Measurements from ENCODE around the gene KIAA0513. TPM values are rescaled to one million over a fixed set of nuclear protein-coding genes. Genes with fewer than 3 reads are reported as not detected.

KIAA0513 gene
- total and polyA plus RNA-seq, 2 donors (not counting 3 experiments of a cell fraction or from before 2014, with no cell fraction given): 1.8 to 4.3 TPM

GRCh38 chr16:85081038-85081437 is 53.4 kb downstream of the KIAA0513 start:
- TF ChIP-seq MYC (IDR thresholded peaks at IDR 0.05; ENCODE audit: low read depth, low read length) (no peak), CTCF (IDR thresholded peaks at IDR 0.05; ENCODE audit: extremely low read depth in 1 of 2, insufficient read depth in 1 of 2, low read depth in 1 of 2, low read length in 2 of 2) (no peak), POLR2AphosphoS5 (IDR thresholded peaks at IDR 0.05; ENCODE audit: insufficient read depth, low read depth, low read length) (no peak), FOS (IDR thresholded peaks at IDR 0.05; ENCODE audit: borderline replicate concordance, insufficient read depth, low read length) (no peak), MAX (IDR thresholded peaks at IDR 0.05; ENCODE audit: insufficient read depth, insufficient read length) (no peak), GATA2 (IDR thresholded peaks at IDR 0.05; ENCODE audit: insufficient read depth, insufficient read length, low read depth, low read length) (no peak), POLR2A (IDR thresholded peaks at IDR 0.05; ENCODE audit: low read depth, low read length) (no peak), EZH2 (IDR thresholded peaks at IDR 0.05; ENCODE audit: borderline replicate concordance, low read depth, low read length, severe bottlenecking) (no peak), JUN (IDR thresholded peaks at IDR 0.05; ENCODE audit: borderline replicate concordance, insufficient read depth, insufficient read length, low read depth) (no peak)
- H3K4me2 ChIP-seq (ENCODE audit: insufficient read depth, low read length): no peak overlapping the region
- H3K4me3 ChIP-seq (replicated peaks in 1 of 3; ENCODE audit: insufficient read depth in 1 of 3, low read depth in 1 of 3, low read length in 3 of 3): no peak overlapping the region
- intact Hi-C loops (cut with micrococcal nuclease): loop anchor here (10.0 kb wide), 1 partner anchor 326 kb away; no protein-coding TSS in a partner anchor
- H3K4me1 ChIP-seq (ENCODE audit: control insufficient read depth, extremely low read depth, insufficient read depth, low read length): no peaks in the 10 kb centered on the region
- no TSS peak for BruUV-seq (replicated peaks)
- H3K27ac ChIP-seq (ENCODE audit: insufficient read depth, low read depth, low read length): no peak overlapping the region
- ChIA-PET CTCF (no interaction called here), POLR2A (no interaction called here)
- no peak overlapping the region for H2AFZ ChIP-seq (ENCODE audit: low read depth, low read length)
- FAIRE-seq: no peak
- H4K20me1 ChIP-seq (replicated peaks; ENCODE audit: control insufficient read depth, extremely low read depth, insufficient read depth, low read length): no peaks in the 10 kb centered on the region
- H3K9me1 ChIP-seq (replicated peaks; ENCODE audit: control insufficient read depth, extremely low read depth, insufficient read depth, low read length): no peaks in the 10 kb centered on the region
- DNase-seq (ENCODE audit: low read depth, low spot score): no peak
- no peaks in the 10 kb centered on the region for H3K79me2 ChIP-seq (ENCODE audit: control insufficient read depth, insufficient read depth, low read length)
- peaks cover 4 to 7% of the 10 kb centered on the region in 2 experiments for H3K27me3 ChIP-seq (ENCODE audit: control insufficient read depth in 2 of 2, insufficient read depth in 2 of 2, low read length in 2 of 2)
- no peaks in the 10 kb centered on the region for H3K36me3 ChIP-seq (ENCODE audit: control insufficient read depth in 2 of 2, extremely low read depth in 1 of 2, insufficient read depth in 2 of 2, low read length in 2 of 2)
- no peaks in the 10 kb centered on the region for H3K9me3 ChIP-seq (replicated peaks; ENCODE audit: control insufficient read depth, insufficient read depth, low read length)
- no peak overlapping the region for H3K9ac ChIP-seq (replicated peaks; ENCODE audit: extremely low read depth, insufficient read depth, low read length)
- dilution Hi-C loops (cut with MboI; ENCODE audit: extremely low pct_ligation_motif_present, low sequenced_read_pairs): no loop called here

All from endothelial cell of umbilical vein (primary cell).